ENCODE data around the gene GLT1D1. TPM values are rescaled to one million over a fixed set of nuclear protein-coding genes. Genes with fewer than 3 reads are reported as not detected.
A peak's percentile ranks its signal among the peaks of the same experiment; 100 is the strongest.

GLT1D1 gene
- total RNA-seq, 1 experiment from 2014 or later, result not detected

GRCh38 chr12:128976120-128976738 lies 123.0 kb downstream of the GLT1D1 start:
- TF ChIP-seq SRF (IDR thresholded peaks at IDR 0.05; ENCODE audit: low read depth), result no peak
- TF ChIP-seq CTCF (IDR thresholded peaks at IDR 0.05 in 2 of 3, conservative IDR thresholded peaks at IDR 0.05 in 1 of 3; ENCODE audit: borderline replicate concordance in 1 of 3, insufficient read depth in 1 of 3, low read depth in 2 of 3, low read length in 2 of 3), result peak in 2 of 3 experiments; percentile 21 to 23; a peak in 3 of 6 replicates
- no peak for TF ChIP-seq TCF7L2 (IDR thresholded peaks at IDR 0.05; ENCODE audit: borderline replicate concordance, extremely low read depth, insufficient read depth, insufficient read length)
- Histone ChIP-seq H3K9me2 (ENCODE audit: insufficient read depth) (no peaks in the 10 kb centered on the region), H3K27me3 (ENCODE audit: insufficient read depth, low read length) (no peaks in the 10 kb centered on the region), H3K79me2 (ENCODE audit: insufficient read depth, low read length) (no peaks in the 10 kb centered on the region), H3K27ac (ENCODE audit: low read depth, low read length) (no peak overlapping the region), H2AFZ (ENCODE audit: low read depth, low read length, poor library complexity, severe bottlenecking) (no peak overlapping the region), H3K4me1 (ENCODE audit: control insufficient read depth in 1 of 2, insufficient read depth in 2 of 2, low read length in 2 of 2) (no peaks in the 10 kb centered on the region), H3K4me2 (ENCODE audit: low read length) (no peak overlapping the region), H3K9ac (ENCODE audit: low read length) (no peak overlapping the region), H3K9me3 (ENCODE audit: control insufficient read depth in 1 of 2, insufficient read depth in 1 of 2, low read depth in 1 of 2, low read length in 2 of 2) (no peaks in the 10 kb centered on the region; a peak in 1 of 4 replicates), H3K4me3 (replicated peaks in 1 of 2; ENCODE audit: low read depth in 1 of 2, low read length in 2 of 2) (no peak overlapping the region), H3K36me3 (ENCODE audit: control insufficient read depth in 1 of 2, insufficient read depth in 2 of 2, low read length in 2 of 2) (no peaks in the 10 kb centered on the region), H4K20me1 (ENCODE audit: insufficient read depth) (no peaks in the 10 kb centered on the region)
- ChIA-PET CTCF (no interaction called here), RAD21 (ENCODE audit: low non-redundant PET in 1 of 2, low total read pairs in 2 of 2, uncharacterized antibody in 2 of 2, unreplicated experiment in 2 of 2) (no interaction called here), POLR2A (no interaction called here)
- DNase-seq (ENCODE audit: low read depth, low spot score) (no peak), ATAC-seq (no peak)
- BruUV-seq (replicated peaks), result no TSS peak
- intact Hi-C loops (cut with micrococcal nuclease), result no loop called here

GRCh38 chr12:128977441-128977840 lies 124.2 kb downstream of the GLT1D1 start:
- no peak for ATAC-seq
- no TSS peak for BruUV-seq (replicated peaks)
- CTCF ChIA-PET, result no interaction called here

More at GRCh38 chr12:128977441-128977840, 124.2 kb downstream of the GLT1D1 start:
- Histone ChIP-seq H3K9me2 (ENCODE audit: insufficient read depth) (no peaks in the 10 kb centered on the region), H3K4me3 (replicated peaks in 1 of 2; ENCODE audit: low read depth in 1 of 2, low read length in 2 of 2) (no peak overlapping the region), H3K9me3 (ENCODE audit: control insufficient read depth in 1 of 2, insufficient read depth in 1 of 2, low read depth in 1 of 2, low read length in 2 of 2) (no peaks in the 10 kb centered on the region; a peak in 1 of 4 replicates), H2AFZ (ENCODE audit: low read depth, low read length, poor library complexity, severe bottlenecking) (no peak overlapping the region), H3K79me2 (ENCODE audit: insufficient read depth, low read length) (no peaks in the 10 kb centered on the region), H4K20me1 (ENCODE audit: insufficient read depth) (no peaks in the 10 kb centered on the region), H3K36me3 (ENCODE audit: control insufficient read depth in 1 of 2, insufficient read depth in 2 of 2, low read length in 2 of 2) (no peaks in the 10 kb centered on the region), H3K4me1 (ENCODE audit: control insufficient read depth in 1 of 2, insufficient read depth in 2 of 2, low read length in 2 of 2) (no peaks in the 10 kb centered on the region), H3K4me2 (ENCODE audit: low read length) (no peak overlapping the region), H3K27ac (ENCODE audit: low read depth, low read length) (no peak overlapping the region), H3K9ac (ENCODE audit: low read length) (no peak overlapping the region), H3K27me3 (ENCODE audit: insufficient read depth, low read length) (no peaks in the 10 kb centered on the region)
- intact Hi-C loops (cut with micrococcal nuclease), result no loop called here
- TF ChIP-seq CEBPB (IDR thresholded peaks at IDR 0.05; ENCODE audit: low read depth) (no peak), EZH2phosphoT487 (IDR thresholded peaks at IDR 0.05; ENCODE audit: borderline replicate concordance) (no peak), YY1 (IDR thresholded peaks at IDR 0.05; ENCODE audit: extremely low read depth, insufficient replicate concordance, low read depth, low read length) (no peak), ZBTB33 (IDR thresholded peaks at IDR 0.05; ENCODE audit: extremely low read depth, insufficient replicate concordance, low read length) (no peak), ZFX (IDR thresholded peaks at IDR 0.05) (no peak), SP1 (IDR thresholded peaks at IDR 0.05; ENCODE audit: low read depth) (no peak), JUND (IDR thresholded peaks at IDR 0.05) (no peak), EGR1 (IDR thresholded peaks at IDR 0.05; ENCODE audit: low read depth) (no peak), CTCF (IDR thresholded peaks at IDR 0.05 in 2 of 3, conservative IDR thresholded peaks at IDR 0.05 in 1 of 3; ENCODE audit: borderline replicate concordance in 1 of 3, insufficient read depth in 1 of 3, low read depth in 2 of 3, low read length in 2 of 3) (no peak)
- DNase-seq (ENCODE audit: low read depth, low spot score), result no peak
- RAD21 ChIA-PET (ENCODE audit: low non-redundant PET in 1 of 2, low total read pairs in 2 of 2, uncharacterized antibody in 2 of 2, unreplicated experiment in 2 of 2), result no interaction called here
- POLR2A ChIA-PET, result no interaction called here
